DMS153 treated with DMSO at 0.1 percent for 48 hours (cell line): ENCODE data around the gene SUCNR1.
"Not testable (repeated sequence)": the region's sequence is repeated elsewhere in the genome, so short reads cannot be mapped to it uniquely, and the experiment has no call there.

ENCODE experiments used
- DNase-seq: peaks from one replicate; lab custom pipeline; 2025; ENCODE audit not compliant: unreplicated experiment; lab: John Stamatoyannopoulos, UW

The SUCNR1 gene

GRCh38 chr3:151871639-151872468, 1.6 kb upstream of the SUCNR1 start:
- no peak for DNase-seq

GRCh38 chr3:151874079-151874478, 636 bp downstream of the SUCNR1 start:
- DNase-seq, result not testable (repeated sequence)

GRCh38 chr3:151875759-151876158, 2.3 kb downstream of the SUCNR1 start:
- no peak for DNase-seq

GRCh38 chr3:151877269-151877668, 3.8 kb downstream of the SUCNR1 start:
- no peak for DNase-seq

GRCh38 chr3:151878465-151878864, 5.0 kb downstream of the SUCNR1 start:
- no peak for DNase-seq

GRCh38 chr3:151879037-151879436, 5.6 kb downstream of the SUCNR1 start:
- DNase-seq, result no peak

- no peak for DNase-seq
Observed at GRCh38 chr3:151879679-151880415, 6.4 kb downstream of the SUCNR1 start.

GRCh38 chr3:151880416-151880690, 6.9 kb downstream of the SUCNR1 start:
- no peak for DNase-seq

GRCh38 chr3:151881137-151881536, 7.7 kb downstream of the SUCNR1 start:
- DNase-seq, result no peak

- not testable (repeated sequence) for DNase-seq
Observed at GRCh38 chr3:151885397-151885796, 12.0 kb downstream of the SUCNR1 start.

- DNase-seq, result not testable (repeated sequence)
Observed at GRCh38 chr3:151887450-151888211, 14.2 kb downstream of the SUCNR1 start.

GRCh38 chr3:151890721-151891141, 17.3 kb downstream of the SUCNR1 start:
- peak; percentile 25 for DNase-seq

GRCh38 chr3:151891721-151892120, 18.3 kb downstream of the SUCNR1 start:
- no peak for DNase-seq

- no peak for DNase-seq
Observed at GRCh38 chr3:151894219-151894618, 20.8 kb downstream of the SUCNR1 start.

GRCh38 chr3:151895478-151896241, 22.2 kb downstream of the SUCNR1 start:
- no peak for DNase-seq

GRCh38 chr3:151896246-151897012, 23.0 kb downstream of the SUCNR1 start:
- DNase-seq, result no peak

- not testable (repeated sequence) for DNase-seq
Observed at GRCh38 chr3:151898121-151898520, 24.7 kb downstream of the SUCNR1 start.

- not testable (repeated sequence) for DNase-seq
Observed at GRCh38 chr3:151898564-151899261, 25.3 kb downstream of the SUCNR1 start.

GRCh38 chr3:151899996-151900395, 26.6 kb downstream of the SUCNR1 start:
- DNase-seq, result no peak

- no peak for DNase-seq
Observed at GRCh38 chr3:151900460-151900859, 27.0 kb downstream of the SUCNR1 start.
